A673 (cell line): ENCODE results near the gene ADAMTS2.

Experiments
- EZH2 ChIP-seq: fragments of 200-600 bp; sonication (generic); IDR thresholded peaks from 2 replicates; pipeline ENCODE4 v1.6.1; 2017; ENCODE audit warnings: borderline replicate concordance, low read depth, mild to moderate bottlenecking, mixed read lengths, antibody characterized with exemption, low read length; ENCODE audit not compliant: poor library complexity, severe bottlenecking
- TF ChIP-seq, protein P1 (sequence below): fragments of 300-800, 200-600 bp; sonication (generic); conservative IDR thresholded peaks from 2 replicates; pipeline ENCODE4 v1.5.1; 2017; ENCODE audit warnings: low read depth, mild to moderate bottlenecking, antibody characterized with exemption, low read length, moderate library complexity, mixed read lengths

DNA sequence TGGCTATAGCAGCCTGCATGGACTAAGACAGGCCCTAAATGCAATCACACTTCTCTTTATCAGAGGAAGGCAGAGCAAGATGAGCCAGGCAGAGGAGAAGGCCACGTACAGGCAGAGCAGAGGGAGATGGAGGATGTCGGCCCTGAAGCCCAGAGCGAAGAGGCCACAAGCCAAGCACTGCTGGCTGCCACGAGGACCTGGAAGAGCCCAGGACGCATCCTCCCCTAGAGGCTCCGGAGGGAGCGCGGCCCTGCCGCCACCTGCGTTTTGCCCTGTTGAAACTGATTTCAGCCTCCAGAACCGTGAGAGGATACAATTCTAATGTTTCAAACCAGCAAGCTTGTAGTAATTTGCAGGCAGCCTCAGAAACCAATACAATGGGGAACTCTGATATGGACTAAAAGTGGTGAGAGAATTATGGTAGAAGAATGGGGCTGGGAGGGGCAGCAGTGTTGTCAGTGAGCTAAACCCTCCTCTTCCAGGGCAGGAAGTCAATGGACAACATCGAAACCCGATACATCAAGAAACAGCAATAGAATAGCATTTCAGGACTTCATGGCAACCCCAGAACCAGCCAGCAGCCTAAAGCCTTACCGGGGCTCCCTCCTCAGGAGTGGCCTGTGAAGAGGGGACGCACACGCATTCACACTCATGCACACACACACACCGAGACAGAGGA, 32.6 kb downstream of the ADAMTS2 start:
- TF ChIP-seq, protein P1, sequence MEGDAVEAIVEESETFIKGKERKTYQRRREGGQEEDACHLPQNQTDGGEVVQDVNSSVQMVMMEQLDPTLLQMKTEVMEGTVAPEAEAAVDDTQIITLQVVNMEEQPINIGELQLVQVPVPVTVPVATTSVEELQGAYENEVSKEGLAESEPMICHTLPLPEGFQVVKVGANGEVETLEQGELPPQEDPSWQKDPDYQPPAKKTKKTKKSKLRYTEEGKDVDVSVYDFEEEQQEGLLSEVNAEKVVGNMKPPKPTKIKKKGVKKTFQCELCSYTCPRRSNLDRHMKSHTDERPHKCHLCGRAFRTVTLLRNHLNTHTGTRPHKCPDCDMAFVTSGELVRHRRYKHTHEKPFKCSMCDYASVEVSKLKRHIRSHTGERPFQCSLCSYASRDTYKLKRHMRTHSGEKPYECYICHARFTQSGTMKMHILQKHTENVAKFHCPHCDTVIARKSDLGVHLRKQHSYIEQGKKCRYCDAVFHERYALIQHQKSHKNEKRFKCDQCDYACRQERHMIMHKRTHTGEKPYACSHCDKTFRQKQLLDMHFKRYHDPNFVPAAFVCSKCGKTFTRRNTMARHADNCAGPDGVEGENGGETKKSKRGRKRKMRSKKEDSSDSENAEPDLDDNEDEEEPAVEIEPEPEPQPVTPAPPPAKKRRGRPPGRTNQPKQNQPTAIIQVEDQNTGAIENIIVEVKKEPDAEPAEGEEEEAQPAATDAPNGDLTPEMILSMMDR = no peak
- TF ChIP-seq EZH2 = no peak
